Stimulated activated CD8-positive, alpha-beta memory T cell treated with anti-CD3 and anti-CD28 coated beads, Interleukin-12 subunit alpha, Interleukin-12 subunit beta, amount 100 ng/mL, for 24 hours (primary cell): ENCODE data around the gene TICRR.
"Not testable (repeated sequence)": the region's sequence is repeated elsewhere in the genome, so short reads cannot be mapped to it uniquely, and the experiment has no call there.

Source experiments
- DNase-seq: peaks from one replicate; pipeline ENCODE4 v3.0.0-alpha.2; 2020; ENCODE audit errors: extremely low read depth

TICRR gene, protein sequence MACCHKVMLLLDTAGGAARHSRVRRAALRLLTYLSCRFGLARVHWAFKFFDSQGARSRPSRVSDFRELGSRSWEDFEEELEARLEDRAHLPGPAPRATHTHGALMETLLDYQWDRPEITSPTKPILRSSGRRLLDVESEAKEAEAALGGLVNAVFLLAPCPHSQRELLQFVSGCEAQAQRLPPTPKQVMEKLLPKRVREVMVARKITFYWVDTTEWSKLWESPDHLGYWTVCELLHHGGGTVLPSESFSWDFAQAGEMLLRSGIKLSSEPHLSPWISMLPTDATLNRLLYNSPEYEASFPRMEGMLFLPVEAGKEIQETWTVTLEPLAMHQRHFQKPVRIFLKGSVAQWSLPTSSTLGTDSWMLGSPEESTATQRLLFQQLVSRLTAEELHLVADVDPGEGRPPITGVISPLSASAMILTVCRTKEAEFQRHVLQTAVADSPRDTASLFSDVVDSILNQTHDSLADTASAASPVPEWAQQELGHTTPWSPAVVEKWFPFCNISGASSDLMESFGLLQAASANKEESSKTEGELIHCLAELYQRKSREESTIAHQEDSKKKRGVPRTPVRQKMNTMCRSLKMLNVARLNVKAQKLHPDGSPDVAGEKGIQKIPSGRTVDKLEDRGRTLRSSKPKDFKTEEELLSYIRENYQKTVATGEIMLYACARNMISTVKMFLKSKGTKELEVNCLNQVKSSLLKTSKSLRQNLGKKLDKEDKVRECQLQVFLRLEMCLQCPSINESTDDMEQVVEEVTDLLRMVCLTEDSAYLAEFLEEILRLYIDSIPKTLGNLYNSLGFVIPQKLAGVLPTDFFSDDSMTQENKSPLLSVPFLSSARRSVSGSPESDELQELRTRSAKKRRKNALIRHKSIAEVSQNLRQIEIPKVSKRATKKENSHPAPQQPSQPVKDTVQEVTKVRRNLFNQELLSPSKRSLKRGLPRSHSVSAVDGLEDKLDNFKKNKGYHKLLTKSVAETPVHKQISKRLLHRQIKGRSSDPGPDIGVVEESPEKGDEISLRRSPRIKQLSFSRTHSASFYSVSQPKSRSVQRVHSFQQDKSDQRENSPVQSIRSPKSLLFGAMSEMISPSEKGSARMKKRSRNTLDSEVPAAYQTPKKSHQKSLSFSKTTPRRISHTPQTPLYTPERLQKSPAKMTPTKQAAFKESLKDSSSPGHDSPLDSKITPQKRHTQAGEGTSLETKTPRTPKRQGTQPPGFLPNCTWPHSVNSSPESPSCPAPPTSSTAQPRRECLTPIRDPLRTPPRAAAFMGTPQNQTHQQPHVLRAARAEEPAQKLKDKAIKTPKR (N-terminal part only)

DNA sequence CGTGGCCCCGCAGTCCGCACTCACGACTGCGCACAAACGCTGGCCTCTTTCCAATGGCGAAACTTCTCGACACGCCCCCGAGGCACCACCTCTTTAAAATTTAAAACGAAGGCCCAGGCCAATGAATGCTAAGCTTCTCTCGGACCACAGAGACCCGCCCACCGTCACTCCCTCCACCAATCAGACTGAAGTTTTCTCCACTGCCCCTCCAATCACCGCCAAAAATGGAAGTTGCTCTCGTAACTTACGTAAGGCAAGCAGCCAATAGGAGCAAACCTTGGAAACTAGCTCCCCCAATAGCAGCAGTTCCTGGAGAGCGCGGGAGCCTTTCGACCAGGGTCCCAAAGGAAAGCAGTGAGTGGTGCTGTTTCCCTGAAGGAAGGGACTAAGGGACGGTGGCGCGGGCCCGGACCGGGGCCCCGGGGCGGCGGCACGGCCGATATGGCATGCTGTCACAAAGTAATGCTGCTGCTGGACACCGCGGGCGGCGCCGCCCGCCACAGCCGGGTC is at the start of gene TICRR:
Gene TICRR, plus strand, starts transcription at position 324 of the 510 bp plus-strand sequence. Its CDS starts 118 bp downstream, at position 442.
- peak; percentile 85 for DNase-seq

DNA sequence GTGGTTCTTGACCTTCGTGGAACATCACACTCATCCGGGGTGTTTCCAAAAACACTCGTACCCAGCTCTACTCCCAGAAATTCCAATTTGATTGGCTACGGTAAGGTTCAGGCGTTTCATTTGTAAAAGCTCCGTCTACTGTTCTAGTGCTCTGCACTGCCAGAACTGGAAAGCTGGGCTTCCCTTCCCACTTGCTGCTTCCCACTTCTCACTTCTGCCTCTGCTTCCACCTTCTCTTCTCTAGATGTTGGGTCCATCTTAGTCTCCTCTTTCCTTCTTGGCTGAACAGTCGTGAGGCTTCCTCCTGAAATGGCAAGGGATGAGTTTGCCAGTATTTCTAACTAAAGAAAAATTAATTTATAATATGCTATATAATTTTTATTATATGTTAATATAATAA is 49.1 kb upstream of the TICRR start:
- DNase-seq = no peak

DNA sequence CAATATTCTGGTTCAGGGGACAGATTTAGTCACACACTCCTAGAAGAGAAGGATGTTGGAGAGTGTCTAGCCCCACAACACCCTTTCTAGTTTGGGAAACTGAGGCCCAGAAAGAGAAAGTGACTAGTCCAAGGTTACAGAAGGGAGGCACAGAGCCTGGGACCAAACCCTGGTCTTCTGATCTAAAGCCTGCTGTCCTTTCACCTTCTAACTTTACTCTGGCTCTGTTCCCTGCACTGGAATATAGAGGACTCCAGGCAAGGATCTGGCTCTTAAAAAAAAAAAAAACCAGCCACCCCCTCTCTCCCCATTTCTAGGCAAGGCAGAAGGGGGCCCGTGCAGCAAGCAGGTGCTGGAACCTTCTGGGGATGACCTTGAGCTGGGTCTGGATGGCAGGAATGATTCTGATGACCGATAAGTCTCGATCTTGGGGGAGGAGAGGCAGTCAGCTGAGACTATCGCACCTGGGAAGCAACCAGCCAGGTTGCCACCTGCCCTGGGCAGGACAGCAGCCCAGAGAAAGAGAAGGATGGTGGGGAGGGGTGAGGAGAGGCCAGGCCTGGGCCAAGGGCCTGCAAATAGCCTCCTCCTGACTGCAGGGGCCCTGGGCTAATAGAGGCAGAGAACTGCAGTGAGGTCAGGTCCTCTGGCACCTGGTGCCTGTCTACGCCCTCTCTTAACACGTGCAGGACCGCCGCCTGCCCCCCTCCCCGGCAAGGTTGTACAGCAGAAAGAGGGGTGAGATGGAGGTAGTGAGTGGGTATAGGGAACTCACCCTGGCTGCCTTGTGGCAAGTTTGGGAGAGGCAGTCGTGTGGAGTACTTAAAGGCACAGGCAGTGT is 48.4 kb upstream of the TICRR start:
- DNase-seq = no peak

DNA sequence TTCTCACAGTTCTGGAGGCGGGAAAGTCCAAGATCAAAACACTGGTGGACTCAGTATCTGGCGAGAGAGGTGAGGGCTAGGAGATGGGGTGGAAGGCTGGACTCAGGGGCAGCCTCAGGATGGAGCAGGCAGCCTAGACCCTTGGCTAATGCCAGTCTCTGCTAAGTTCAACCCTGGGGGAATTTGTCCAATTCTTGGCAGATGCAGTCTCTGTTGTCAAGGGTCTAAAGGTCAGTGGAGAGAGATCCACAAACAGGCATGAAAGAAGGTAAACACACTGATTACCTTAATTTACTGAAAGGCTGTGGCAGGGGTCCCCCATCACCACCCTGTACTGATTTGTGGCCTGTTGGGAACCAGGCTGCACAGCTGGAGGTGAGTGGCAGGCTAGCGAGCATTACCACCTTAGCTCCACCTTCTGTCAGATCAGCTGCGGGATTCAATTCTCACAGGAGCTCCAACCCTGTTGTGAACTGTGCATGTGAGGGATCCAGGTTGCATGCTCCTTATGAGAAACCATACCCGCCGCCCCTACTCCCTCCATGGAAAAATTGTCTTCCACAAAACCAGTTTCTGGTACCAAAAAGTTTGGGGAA is 46.4 kb upstream of the TICRR start:
- DNase-seq = no peak

DNA sequence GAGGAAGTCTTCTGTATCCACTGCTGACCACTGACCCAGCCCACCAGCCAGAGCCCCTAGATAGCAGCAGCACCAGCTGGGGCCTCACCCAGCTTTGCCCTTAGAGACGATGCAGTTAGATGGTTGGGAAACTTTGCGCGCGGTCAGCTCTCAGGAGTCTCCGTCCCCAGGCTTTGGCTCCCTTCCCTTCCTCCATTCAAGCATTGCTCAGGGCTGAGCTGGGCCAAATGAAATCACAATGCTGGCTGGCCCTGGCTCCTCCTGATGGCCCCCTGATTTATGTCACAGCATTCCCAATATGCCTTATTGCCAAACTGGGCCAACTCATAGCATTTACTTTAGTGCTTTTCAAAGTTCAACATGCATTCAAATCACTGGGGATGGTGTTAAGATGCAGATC is 44.3 kb upstream of the TICRR start:
- DNase-seq = no peak

DNA sequence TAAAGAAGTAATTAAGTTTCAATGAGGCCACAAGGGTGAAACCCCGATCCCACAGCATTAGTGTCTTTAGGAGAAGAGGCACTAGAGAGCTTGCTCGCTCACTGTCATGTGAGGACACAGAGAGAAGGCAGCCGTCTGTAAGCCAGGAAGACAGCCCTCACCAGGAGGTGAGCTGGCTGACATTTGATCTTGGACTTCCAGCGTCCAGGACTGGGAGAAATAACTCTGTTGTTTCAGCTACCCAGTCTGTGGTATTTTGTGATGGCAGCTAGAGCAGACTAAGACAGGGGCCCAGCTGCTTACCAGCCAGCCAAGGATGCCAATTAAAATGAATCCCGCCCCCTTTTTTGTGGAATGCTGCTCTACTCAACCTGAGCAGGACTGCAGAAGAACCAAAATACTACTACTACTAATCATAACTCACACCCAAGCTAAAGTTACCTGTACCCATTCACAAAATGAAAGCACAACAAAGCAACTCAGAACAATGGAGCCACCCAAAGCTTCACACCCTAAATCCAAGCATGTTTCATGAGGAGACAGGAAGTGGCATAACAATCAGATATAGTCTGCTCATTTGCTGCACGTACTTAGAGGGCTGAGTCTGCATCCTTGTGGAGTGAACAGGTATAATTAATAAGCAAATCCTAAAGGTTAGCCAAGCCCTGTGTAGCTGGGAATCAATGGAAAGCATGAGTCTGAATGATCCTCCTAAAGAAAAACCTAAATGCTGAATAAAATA is 43.3 kb upstream of the TICRR start:
- no peak for DNase-seq

DNA sequence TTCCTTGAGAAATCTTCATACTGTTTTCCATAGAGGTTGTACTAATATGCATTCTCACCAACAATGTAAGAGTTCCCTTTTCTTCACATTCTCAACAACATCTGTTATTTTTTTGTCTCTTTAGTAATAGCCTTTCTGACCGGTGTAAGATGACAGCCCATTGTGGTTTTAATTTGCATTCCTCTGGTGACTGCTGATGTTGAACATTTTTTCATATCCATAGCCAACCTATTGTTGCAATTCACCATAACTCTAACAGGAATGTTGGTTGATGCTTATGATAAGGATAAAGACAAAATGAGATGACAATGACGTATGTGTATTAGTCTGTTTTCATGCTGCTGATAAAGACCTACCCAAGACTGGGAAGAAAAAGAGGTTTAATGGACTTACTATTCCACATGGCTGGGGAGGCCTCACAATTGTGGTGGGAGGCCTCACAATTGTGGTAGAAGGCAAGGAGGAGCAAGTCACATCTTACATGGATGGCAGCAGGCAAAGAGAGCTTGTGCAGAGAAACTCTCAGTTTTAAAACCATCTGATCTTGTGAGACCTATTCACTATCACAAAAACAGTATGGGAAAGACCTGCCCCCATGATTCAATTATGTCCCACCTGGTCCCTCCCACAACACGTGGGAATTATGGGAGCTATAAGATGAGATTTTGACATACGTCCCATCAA is 41.3 kb upstream of the TICRR start:
- DNase-seq = no peak

DNA sequence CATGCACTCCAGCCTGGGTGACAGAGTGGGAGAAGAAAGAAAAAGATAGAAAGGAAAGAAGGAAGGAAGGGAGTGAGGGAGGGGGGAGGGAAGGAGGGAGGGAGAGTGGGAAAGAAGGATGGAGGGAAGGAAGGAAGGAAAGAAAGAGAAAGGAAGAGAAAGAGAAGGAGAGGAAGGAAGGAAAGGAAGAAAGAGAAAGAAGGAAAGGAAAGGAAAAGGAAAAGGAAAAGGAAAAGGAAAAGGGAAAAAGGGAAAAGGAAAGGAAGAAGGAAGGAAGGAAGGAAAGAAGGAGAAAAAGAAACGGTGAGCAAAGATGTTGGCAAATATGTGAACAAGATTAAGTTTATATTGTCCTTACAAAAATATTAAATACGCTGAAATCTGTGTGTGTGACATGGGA is 36.2 kb upstream of the TICRR start:
- DNase-seq = no peak

DNA sequence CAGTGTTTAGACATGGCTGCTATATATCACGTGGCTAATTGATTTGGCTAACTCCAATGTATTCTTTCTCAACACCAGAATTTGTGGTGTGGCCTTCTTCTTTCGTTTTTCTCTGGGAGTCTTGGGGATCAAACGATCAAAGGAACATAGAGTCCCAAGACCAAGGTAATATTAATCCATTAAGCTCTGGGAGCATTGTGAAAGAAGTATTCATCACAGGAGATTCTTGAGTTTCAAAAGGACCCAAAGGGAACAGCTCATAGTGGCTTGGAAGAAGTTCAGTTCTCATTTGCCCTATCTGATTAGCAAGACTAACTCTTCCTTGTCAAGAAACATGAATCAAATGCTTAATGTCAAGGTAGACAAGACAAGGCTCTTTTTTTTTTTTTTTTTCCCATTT is 32.9 kb upstream of the TICRR start:
- DNase-seq = no peak

DNA sequence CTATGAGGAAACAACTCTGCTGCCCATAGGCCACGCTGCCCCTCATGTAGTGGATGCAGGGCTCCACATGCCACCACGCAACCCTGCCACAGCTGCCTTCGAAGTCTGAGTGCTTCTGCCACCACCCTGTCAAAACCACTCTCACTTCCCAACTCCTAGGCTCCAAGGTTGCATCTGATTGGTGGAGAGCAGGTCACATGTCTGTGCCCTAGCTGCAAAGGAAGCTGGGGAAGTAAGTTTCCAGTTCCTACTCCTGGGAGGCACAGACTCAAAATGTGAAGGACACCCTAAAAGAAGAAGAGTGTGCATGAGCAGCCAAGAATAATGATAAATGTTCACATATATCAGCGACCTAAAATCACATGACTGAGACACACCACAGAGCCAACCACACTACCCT is 31.9 kb upstream of the TICRR start:
- DNase-seq = no peak

DNA sequence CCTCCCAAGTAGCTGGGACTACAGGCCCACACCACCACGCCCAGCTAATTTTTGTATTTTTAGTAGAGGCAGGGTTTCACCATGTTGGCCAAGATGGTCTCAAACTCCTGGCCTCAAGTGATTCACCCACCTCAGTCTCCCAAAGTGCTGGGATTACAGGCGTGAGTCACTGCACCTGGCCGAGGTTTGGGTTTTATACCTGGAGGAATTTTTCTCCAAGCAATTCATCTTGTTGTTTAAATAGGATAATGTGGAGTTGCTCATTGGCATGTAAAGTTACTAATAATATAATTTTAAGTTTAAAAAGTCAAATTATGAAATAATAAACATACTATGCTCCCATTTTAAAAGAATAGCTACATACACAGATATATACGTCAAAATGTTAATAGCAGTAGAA is 26.1 kb upstream of the TICRR start:
- DNase-seq = not testable (repeated sequence)

DNA sequence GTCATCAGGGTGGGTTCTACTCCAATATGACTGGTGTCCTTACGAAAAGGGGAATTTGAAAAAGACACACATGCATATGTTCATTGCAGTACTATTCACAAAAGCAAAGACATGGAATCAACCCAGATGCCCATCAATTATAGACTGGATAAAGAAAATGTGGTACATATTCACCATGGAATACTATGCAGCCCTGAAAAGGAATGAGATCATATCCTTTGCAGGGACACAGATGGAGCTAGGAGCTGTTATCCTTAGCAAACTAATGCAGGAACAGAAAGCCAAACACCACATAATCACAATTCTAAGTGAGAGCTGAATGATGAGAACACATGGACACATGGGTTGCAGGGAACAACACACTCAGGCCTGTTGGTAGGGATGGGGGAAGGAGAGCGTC is 24.8 kb upstream of the TICRR start:
- DNase-seq = no peak

DNA sequence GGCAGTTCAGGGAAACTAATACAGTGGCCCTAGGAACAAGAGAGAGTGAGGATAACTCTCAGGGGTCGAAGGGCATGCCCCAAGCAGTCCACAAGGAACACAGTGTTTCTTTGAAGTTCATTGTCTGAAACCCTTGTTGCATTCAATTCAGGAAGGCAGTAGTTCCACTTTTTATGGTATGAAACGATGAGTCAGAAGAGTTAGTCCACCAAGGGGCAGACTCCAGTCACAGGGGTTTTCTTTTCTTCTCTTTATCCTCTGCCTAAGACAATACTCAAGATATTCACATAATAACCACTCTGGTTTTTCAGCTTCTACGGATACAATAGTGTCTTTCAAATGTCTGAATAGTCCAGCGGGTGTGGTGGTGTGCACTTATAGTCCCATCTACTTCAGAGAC is 23.7 kb upstream of the TICRR start:
- no peak for DNase-seq

DNA sequence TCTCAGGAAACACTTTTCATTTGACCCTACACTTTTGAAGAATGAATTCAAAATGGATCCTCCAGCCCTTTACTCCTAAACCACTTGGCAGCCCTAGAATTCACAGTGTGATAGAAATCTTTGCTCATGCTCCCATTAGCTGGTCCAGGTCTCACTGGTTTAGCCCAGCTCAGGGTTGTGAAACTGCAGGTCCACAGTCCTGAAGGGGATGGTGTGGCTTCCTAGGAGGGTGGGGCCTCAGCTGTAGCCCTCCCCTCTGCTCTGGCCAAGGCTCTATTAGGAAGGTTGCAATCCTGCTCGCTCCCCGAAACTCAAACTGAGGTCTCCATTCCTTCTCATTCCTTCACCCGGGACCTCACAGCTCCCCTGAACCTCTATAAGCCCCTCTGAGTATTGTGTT is 21.6 kb upstream of the TICRR start:
- no peak for DNase-seq

DNA sequence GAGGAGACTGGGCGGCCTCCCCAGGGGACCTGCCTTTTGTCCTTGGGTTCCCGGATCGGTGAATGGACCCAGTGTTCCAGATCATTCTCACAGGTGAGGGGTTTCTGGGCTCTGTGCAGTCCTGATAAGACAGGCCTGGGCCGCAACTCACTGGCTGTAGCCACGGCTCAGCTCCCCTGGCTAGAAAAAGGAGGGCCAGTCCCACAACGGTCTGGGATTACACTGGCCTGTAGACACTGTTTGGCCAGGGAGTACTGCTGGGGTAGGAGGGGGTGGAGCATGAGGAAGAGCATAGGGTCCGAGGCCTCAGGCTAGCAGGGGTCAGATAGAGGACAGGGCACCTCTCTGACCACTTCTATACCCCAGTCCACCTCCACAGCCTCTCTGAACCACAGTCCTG is 21.0 kb upstream of the TICRR start:
- DNase-seq = no peak

DNA sequence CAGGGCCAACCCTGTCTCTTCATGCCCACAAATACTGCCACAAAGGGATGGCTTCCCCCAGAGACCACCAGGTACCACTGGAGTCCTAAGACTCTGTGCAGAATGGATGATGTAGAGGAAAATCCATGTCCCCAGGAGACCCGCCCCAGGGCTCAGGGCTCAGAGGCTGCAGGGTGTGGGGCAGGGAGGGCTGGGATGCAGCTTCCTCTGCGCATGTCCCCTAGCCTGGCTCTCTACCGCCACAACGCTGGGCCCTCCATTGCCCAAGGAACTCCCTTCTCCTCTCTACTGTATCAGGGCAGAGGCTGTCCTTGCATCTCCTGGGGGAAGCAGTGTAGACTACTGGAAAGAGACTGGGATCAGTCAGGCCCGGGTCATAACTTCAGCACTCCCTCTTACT is 19.5 kb upstream of the TICRR start:
- DNase-seq = no peak

DNA sequence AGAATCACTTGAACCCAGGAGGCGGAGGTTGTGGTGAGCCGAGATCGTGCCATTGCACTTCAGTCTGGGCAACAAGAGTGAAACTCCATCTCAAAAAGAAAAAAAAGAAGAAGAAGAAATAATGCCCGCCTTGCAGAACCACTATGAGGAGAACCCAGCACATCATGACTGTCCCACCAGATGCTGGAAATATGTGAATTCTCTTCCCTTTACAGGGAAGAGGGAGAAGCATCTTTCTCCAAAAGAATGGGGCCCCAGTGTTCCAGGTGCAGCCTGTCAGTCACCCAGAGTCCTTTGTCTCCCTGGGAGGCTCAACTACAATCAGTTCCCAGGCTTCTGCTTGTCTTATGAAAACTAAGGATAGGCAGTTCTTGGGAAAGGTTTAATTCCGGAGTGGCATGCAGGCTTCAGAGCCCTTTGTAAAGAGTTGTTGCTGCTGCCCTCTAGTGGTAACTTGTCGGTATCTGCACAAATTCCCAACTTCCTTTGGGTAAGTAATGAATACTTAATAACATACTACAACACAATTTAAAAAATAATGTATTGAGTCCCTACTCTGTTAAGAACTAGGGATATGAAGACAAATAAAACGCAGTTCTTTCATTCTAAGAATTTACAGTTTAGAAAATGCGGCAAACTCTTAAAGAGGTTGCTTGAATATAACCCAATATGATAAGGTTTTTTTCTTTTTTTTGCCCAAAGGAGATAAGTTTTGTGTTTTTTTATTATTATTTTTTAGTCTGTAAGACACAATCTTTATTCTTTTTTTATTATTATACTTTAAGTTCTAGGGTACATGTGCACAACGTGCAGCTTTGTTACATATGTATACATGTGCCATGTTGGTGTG is 18.6 kb upstream of the TICRR start:
- DNase-seq = no peak

DNA sequence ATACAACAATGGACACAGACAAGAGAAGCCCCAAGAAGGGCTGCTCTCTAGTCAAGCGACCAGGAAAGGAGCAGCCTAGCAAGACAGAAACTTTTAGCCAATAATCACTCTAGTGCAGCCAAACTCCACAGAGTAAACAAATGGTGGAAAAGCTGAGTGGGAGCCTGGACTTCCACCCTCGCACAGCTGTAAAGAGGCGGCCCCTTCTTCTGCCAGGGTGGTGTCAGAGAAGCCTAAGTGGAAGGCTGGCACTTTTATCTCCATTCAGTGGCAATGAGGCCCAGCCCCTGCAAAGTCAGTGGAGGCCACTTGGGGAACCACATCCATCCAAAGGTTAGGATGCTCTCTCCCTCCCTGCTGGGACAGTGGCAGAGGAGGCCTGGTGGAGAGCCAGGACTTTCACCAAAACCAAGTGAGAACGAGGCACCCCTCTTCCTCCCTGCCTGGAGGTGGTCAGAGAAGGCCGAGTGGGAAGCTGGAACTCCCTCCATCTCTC is 15.5 kb upstream of the TICRR start:
- no peak for DNase-seq
